Ishikawa (cell line): Measurements from ENCODE around the gene CYP1B1.

Source experiments
- CEBPB ChIP-seq: IDR thresholded peaks from 2 replicates; pipeline ENCODE4 v1.6.1; 2012
- CREB1 ChIP-seq: IDR thresholded peaks from 2 replicates; pipeline ENCODE4 v1.6.1; 2012; ENCODE audit warnings: low read depth
- EGR1 ChIP-seq: IDR thresholded peaks from 2 replicates; pipeline ENCODE4 v1.6.1; 2012
- EP300 ChIP-seq: IDR thresholded peaks from 2 replicates; pipeline ENCODE4 v1.6.1; 2012; ENCODE audit warnings: borderline replicate concordance
- FOXM1 ChIP-seq: IDR thresholded peaks from 2 replicates; pipeline ENCODE4 v1.6.1; 2012; ENCODE audit warnings: low read depth, borderline replicate concordance
- MAX ChIP-seq: IDR thresholded peaks from 2 replicates; pipeline ENCODE4 v1.6.1; 2012
- NFIC ChIP-seq: IDR thresholded peaks from 2 replicates; pipeline ENCODE4 v1.6.1; 2012
- RAD21 ChIP-seq: IDR thresholded peaks from 2 replicates; pipeline ENCODE4 v1.6.1; 2012; ENCODE audit warnings: low read depth
- TAF1 ChIP-seq: IDR thresholded peaks from 2 replicates; pipeline ENCODE4 v1.6.1; 2012; ENCODE audit warnings: low read depth, mild to moderate bottlenecking
- TEAD4 ChIP-seq: IDR thresholded peaks from 2 replicates; pipeline ENCODE4 v1.6.1; 2012
- USF1 ChIP-seq: IDR thresholded peaks from 2 replicates; pipeline ENCODE4 v1.6.1; 2012
- YY1 ChIP-seq: IDR thresholded peaks from 2 replicates; pipeline ENCODE4 v1.6.1; 2012; ENCODE audit warnings: low read depth
- ZBTB7A ChIP-seq: IDR thresholded peaks from 2 replicates; pipeline ENCODE4 v1.6.1; 2012; ENCODE audit warnings: low read depth
- TF ChIP-seq, protein P1 (sequence below): IDR thresholded peaks from 2 replicates; pipeline ENCODE4 v1.6.1; 2012; ENCODE audit warnings: low read depth, mild to moderate bottlenecking

- TF ChIP-seq MAX (no peak), EP300 (no peak), CEBPB (no peak), RAD21 (no peak), EGR1 (no peak), FOXM1 (no peak), TAF1 (no peak), TEAD4 (no peak), ZBTB7A (no peak), YY1 (no peak), NFIC (no peak), CREB1 (no peak), USF1 (no peak)
- TF ChIP-seq, protein P1, sequence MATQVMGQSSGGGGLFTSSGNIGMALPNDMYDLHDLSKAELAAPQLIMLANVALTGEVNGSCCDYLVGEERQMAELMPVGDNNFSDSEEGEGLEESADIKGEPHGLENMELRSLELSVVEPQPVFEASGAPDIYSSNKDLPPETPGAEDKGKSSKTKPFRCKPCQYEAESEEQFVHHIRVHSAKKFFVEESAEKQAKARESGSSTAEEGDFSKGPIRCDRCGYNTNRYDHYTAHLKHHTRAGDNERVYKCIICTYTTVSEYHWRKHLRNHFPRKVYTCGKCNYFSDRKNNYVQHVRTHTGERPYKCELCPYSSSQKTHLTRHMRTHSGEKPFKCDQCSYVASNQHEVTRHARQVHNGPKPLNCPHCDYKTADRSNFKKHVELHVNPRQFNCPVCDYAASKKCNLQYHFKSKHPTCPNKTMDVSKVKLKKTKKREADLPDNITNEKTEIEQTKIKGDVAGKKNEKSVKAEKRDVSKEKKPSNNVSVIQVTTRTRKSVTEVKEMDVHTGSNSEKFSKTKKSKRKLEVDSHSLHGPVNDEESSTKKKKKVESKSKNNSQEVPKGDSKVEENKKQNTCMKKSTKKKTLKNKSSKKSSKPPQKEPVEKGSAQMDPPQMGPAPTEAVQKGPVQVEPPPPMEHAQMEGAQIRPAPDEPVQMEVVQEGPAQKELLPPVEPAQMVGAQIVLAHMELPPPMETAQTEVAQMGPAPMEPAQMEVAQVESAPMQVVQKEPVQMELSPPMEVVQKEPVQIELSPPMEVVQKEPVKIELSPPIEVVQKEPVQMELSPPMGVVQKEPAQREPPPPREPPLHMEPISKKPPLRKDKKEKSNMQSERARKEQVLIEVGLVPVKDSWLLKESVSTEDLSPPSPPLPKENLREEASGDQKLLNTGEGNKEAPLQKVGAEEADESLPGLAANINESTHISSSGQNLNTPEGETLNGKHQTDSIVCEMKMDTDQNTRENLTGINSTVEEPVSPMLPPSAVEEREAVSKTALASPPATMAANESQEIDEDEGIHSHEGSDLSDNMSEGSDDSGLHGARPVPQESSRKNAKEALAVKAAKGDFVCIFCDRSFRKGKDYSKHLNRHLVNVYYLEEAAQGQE: no peak
These were observed 45.5 kb upstream of the CYP1B1 start for GRCh38 chr2:38121481-38121880.
